Activated T-helper 1 cell treated with anti-CD3 and anti-CD28 coated beads, Interleukin-12 subunit alpha, Interleukin-12 subunit beta, Interleukin-2, Interleukin-4 antibody, amounts not matched to agents 30 ng/mL and 10 ng/mL and 1 ng/mL, durations not matched to agents 14 hours and 24 hours and 36 hours (primary cell): Measurements from ENCODE around the gene CITED4. TPM values are rescaled to one million over a fixed set of nuclear protein-coding genes. Genes with fewer than 3 reads are reported as not detected.
A peak's percentile ranks its signal among the peaks of the same experiment; 100 is the strongest.

Source experiments
- DNase-seq: peaks from one replicate; pipeline ENCODE4 v3.0.0; 2021; ENCODE audit warnings: low spot score
- H3K27ac Mint-ChIP-seq: one replicate; pipeline ENCODE4 v1.8.0; 2021; ENCODE audit warnings: mild to moderate bottlenecking, mixed read lengths
- H3K27me3 Mint-ChIP-seq: one replicate; pipeline ENCODE4 v1.8.0; 2022; ENCODE audit warnings: mild to moderate bottlenecking, moderate library complexity, mixed read lengths; ENCODE audit not compliant: insufficient read depth
- H3K36me3 Mint-ChIP-seq: one replicate; pipeline ENCODE4 v1.8.0; 2021; ENCODE audit warnings: low read depth, mixed read lengths
- H3K4me1 Mint-ChIP-seq: one replicate; pipeline ENCODE4 v1.8.0; 2021; ENCODE audit warnings: low read depth, mixed read lengths
- H3K4me3 Mint-ChIP-seq: one replicate; pipeline ENCODE4 v1.8.0; 2021; ENCODE audit warnings: mild to moderate bottlenecking, moderate library complexity, mixed read lengths
- H3K9me3 Mint-ChIP-seq: one replicate; pipeline ENCODE4 v1.8.0; 2021; ENCODE audit warnings: mixed read lengths
- intact Hi-C: fragments of 100-400 bp; cut with micrococcal nuclease; formaldehyde crosslinking; loops from one replicate; pipeline ENCODE4 v1.15.1; 2024
- total RNA-seq: library from RNA; stranded (reverse); gene quantifications from 2 replicates; pipeline ENCODE4 v1.2.3, GENCODE V29; 2022

CITED4 gene
- total RNA-seq, 1 donor from 2014 or later = 5.0 TPM

- Mint-ChIP-seq H3K4me1 (peaks cover 4% of the 10 kb centered on the region), H3K36me3 (no peaks in the 10 kb centered on the region), H3K4me3 (peak overlapping the region; percentile 66), H3K27ac (peak overlapping the region; percentile 52), H3K27me3 (peaks cover 9% of the 10 kb centered on the region), H3K9me3 (no peaks in the 10 kb centered on the region)
- DNase-seq = peak; percentile 89
- intact Hi-C loops = loop anchor here (2.0 kb wide), 1 partner anchor 44 kb away; the partner anchor contains the start of gene CITED4
Observed at GRCh38 chr1:40818264-40818961, 43.8 kb downstream of the CITED4 start.

DNA sequence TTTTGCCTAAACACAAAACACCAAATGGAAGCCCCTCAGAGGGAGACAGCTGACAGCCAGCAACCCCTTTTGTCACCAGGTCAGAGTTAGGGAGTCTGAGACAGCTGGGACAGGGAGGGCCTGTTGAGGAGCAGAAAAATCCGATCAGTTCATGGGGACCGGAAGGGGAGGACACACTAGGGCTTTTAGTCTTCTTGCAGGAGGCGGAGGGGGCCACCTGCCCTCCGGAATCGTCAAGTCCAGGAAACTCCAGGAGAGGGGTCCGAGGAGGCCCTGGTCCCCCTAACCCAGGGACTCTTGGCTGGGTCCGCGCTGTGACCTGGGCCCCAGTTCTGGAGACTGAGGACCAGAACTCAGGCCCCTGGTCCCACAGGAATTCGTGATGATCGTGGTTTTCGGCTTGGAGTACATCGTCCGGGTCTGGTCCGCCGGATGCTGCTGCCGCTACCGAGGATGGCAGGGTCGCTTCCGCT, 44.3 kb downstream of the CITED4 start:
- Mint-ChIP-seq H3K4me1 (peaks cover 4% of the 10 kb centered on the region), H3K9me3 (no peaks in the 10 kb centered on the region), H3K36me3 (no peaks in the 10 kb centered on the region), H3K27me3 (peaks cover 14% of the 10 kb centered on the region), H3K4me3 (peak overlapping the region; percentile 66), H3K27ac (no peak overlapping the region)
- intact Hi-C loops = loop anchor here (1.0 to 2.0 kb wide), 2 partner anchors 15 to 45 kb away; partner anchors contain the start of gene CITED4
- DNase-seq = no peak

DNA sequence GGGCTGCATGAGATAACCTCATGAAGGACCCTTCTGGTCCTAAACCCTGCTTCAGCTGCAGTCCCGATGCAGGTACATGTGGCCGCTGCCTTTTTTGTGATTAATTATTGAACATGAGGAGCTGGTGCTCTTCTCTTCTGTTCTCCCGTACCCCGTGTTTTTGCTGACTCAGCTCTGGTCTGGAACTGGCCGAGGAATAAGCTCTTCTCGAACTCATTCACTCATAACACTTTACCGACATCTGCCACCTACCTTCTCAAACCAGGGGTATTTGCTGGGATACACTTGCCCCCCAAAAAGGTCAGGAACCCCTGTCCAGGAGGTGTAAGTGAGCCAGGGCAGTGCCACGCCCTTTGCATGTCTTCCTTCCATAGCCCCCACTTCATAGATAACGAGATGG, 46.7 kb downstream of the CITED4 start:
- Mint-ChIP-seq H3K4me3 (no peak overlapping the region), H3K9me3 (no peaks in the 10 kb centered on the region), H3K27me3 (peaks cover 14% of the 10 kb centered on the region), H3K36me3 (no peaks in the 10 kb centered on the region), H3K4me1 (peaks cover 8% of the 10 kb centered on the region), H3K27ac (no peak overlapping the region)
- DNase-seq = no peak
- intact Hi-C loops = no loop called here

Other genes with a start within 250 kb of the CITED4 start
- 1.5 and 1.9 TPM in 2 replicates for gene RIMS3, start 196.7 kb downstream of the CITED4 start, total RNA-seq
- gene NFYC, start 170.7 kb downstream of the CITED4 start, total RNA-seq = 79.0 and 85.1 TPM in 2 replicates
- 0.78 and 0.88 TPM in 2 replicates for gene KCNQ4, start 78.6 kb downstream of the CITED4 start, total RNA-seq
- gene CTPS1, start 117.3 kb upstream of the CITED4 start, total RNA-seq = 172 and 174 TPM in 2 replicates
- 0.18 TPM in 1 of 2 replicates, not detected in the other for gene SLFNL1, start 159.4 kb upstream of the CITED4 start, total RNA-seq